HTR-8/SVneo (cell line): Measurements from ENCODE around the gene PARP3.
A peak's percentile ranks its signal among the peaks of the same experiment; 100 is the strongest.

Experiments
- DNase-seq: peaks from one replicate; pipeline ENCODE4 v3.0.0; 2011; ENCODE audit warnings: low spot score, mixed read lengths; ENCODE audit not compliant: insufficient read length
- FAIRE-seq: peaks from 2 replicates; lab custom pipeline; 2011; peaks lifted over from hg19 to GRCh38; lab: Jason Lieb, UNC

PARP3 gene

DNA sequence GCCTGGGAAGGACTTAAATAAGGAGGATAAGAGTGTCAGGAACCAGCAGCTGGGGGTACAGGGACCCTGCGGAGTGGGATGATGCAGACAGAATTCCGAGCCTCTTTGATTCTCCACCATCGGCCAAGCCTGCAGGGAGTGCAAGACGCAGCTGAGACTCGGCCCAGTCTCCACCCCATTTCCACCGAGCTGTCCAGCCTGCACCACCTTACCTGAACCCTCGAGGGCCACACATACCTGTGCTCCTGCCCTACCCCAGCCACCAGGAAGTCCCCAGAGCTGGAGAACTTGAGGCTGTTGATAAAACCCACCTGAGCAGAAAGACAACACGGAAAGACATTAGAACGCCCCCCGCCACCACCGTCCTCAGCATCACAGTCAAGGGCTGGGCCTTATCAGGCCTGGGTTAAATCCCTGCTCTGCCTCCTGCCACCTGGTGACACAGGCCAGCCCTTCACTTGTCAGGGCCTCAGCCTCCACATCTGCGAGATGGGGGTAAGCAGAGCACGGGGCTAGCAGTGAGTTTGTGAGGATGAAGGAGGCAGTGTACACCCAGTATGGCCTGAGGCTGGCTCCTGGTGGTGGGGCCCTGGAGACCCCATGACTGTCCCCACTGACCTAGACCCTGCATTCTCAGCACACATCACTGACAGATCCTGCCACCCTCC is 8.6 kb upstream of the PARP3 start:
- FAIRE-seq (no peak), DNase-seq (no peak)

- DNase-seq (no peak), FAIRE-seq (no peak)
Observed at GRCh38 chr3:51934139-51934850, 7.9 kb upstream of the PARP3 start.

GRCh38 chr3:51934991-51935885 is 6.9 kb upstream of the PARP3 start:
- DNase-seq (no peak), FAIRE-seq (no peak)

DNA sequence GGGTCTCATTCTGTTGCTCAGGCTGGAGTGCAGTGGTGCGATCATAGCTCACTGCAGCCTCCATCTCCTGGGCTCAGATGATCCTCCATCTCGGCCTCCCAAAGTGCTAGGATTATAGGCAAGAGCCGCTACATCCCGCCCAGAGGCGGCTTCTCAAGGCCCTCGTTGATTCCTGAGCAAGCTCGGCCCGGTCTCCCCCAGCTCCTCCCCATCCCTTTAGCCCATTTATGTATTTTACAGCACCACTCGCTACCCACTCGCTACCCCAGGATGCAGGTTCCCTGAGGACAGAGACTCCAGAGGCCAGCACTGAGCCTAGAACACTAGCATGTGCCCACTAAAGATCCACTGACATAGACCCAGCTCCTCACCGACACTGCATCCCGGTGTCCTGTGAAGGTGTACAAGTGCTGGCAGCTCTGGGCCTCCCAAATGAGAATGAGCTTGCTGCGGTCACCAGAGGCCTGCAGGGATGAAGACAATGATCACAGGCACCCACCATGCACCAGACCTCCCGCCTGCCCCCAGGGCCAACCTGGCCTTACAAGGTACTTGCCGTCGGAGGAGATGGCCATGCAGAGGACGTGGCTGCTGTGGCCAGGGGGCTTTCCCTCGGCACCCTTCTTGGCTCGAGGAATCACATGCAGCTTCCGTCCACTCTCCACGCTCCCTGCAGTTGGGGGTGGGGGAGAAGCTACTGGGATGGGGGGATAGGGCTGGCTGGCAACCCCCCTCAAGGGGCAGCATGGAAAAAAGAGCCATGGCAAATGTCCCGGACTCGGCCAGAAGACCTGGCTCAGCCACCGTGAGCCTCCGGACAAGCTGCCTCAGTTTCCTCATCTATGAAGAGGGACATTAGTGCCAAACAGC is 6.0 kb upstream of the PARP3 start:
- FAIRE-seq (no peak), DNase-seq (no peak)

GRCh38 chr3:51937014-51937413 is 5.1 kb upstream of the PARP3 start:
- FAIRE-seq (no peak), DNase-seq (no peak)

DNA sequence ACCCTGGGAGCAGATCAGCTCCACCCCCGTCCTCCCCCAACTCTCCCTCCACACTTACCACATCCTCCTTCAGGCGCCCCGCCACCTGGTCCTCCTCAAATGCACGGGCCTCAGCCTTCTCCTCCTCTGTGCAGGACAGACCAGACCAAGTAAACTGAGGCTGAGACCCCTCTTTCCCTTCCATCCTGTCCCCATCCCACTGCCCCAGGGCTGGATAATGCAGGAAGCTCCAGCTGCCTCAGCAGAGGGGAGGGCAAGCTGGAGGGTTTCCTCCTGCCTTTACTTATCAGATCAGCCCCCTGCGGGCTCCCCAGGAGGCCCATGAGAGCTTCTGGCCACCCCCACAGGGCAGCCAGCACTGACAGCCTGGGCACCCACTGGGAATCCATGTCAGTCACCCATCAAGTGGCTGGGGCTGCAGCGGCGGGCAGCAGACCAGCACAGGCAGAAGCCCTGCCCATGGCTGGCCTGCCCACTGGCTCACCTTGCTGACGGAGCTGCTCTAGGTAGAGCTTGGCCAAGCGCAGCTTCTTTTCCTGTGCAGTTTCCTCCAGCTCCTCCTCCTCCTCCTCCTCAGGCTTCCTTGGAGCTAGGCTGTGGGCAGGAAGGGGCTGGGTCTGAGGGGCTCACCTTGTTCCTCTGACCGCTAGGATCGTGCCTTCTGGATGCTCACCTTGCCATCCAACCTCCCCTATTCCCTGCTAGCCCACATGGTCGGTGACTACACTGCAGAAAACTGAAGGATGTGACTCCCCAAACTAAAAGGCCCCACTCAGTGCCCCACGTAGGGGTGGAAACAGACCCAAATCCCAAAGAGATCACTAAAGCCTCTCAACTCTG is 4.3 kb upstream of the PARP3 start:
- DNase-seq (no peak), FAIRE-seq (no peak)

DNA sequence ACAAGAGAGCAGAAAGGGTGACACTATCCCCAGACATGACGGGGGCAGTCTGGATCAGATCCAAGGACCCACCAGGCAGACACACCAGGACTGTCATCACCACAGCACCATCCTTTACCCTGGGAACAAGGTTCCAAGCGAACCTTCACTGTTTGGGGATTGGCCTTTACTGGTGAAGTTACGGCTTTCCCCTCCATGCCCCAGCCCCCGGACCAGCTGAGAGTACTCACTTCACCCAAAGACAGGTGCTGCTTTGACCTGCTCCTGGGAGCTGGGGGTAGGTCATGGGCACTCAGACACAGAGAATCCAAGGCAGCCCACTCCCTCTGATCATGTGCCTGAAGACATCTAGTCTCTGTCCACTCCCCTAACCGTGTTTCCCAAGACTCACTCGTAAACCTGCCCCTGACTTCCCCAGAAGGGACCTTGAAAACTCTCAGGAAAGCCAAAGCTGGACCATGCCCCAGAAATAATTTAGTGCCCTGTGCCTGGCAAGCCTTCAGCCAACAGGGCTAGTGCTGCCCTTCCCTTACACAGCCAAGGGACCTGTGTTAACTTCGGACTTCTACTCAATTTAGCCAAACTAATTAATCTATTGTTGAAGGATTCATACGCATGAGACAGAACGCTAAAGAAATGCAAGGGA is 3.3 kb upstream of the PARP3 start:
- DNase-seq (no peak), FAIRE-seq (no peak)

- FAIRE-seq: no peak
- DNase-seq: no peak
Observed at GRCh38 chr3:51940648-51941462, 1.3 kb upstream of the PARP3 start.

DNA sequence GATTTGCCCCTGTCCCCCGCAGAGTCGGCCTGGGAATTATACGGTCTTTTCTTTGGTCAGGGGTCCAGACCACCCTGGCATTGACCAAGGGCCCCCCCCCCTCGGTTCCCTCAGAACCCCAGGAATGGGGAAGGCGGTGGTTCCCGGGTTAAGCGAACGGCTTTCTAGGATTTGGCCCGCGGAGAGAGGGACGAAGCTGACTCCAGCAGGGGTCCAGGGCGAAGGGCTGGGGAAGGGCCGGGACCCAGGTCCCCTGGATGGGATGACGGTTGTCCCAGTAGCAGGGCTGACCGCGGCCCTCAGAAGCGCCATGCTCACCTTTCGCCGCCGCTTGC is 733 bp upstream of the PARP3 start:
- peak; percentile 24 for DNase-seq
- no peak for FAIRE-seq

DNA sequence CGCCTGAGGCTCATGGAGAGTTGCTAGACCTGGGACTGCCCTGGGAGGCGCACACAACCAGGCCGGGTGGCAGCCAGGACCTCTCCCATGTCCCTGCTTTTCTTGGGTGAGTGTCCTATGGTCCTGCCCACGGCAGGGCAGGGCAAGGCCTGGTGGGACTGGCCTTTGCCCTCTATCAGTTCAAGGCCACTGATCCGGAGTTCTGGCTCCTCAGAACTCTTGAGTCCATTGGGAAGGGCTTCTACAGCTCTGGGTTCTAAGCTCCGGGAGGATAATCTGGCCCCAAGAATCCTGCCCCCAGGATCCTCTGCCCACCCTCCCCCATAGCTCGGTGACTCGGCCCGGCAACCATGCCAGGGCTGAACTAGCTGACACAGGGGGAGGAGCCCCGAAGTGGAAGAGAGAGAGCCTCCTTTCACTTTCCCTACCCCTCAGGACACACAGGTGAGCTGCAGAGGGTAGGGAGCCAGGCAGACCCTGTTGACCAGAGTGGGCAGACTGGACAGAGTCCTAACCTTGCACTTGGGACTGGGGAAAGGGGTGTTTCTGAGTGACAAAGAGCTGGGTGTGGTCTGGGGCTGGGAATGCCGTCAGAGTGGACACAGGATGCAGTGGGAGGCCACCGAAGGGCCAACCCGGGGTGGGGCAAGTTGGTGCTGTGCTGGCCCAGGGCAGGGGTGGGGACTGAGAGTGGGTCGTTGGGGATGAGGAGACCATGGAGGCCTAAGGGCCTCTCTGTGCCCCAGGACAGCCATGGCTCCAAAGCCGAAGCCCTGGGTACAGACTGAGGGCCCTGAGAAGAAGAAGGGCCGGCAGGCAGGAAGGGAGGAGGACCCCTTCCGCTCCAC is 664 bp downstream of the PARP3 start:
- DNase-seq: peak; percentile 88
- FAIRE-seq: no peak

GRCh38 chr3:51943451-51944391 is 1.6 kb downstream of the PARP3 start:
- DNase-seq: no peak
- FAIRE-seq: no peak

DNA sequence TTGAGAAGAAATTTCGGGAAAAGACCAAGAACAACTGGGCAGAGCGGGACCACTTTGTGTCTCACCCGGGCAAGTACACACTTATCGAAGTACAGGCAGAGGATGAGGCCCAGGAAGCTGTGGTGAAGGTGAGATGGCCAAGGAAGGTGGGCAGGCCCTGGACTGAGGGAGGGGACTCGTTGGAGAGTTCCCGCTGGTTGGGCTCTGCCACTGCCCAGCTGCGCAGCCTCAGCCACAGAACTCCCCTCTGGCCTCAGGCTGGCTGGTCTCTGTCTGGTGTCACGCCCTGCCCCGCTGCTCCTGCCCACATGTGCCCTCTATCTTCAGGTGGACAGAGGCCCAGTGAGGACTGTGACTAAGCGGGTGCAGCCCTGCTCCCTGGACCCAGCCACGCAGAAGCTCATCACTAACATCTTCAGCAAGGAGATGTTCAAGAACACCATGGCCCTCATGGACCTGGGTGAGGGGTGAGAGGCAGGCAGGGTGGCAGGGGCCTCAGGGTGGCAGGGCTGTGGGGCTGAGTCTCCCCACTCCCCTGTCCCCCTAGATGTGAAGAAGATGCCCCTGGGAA is 2.4 kb downstream of the PARP3 start:
- no peak for FAIRE-seq

DNA sequence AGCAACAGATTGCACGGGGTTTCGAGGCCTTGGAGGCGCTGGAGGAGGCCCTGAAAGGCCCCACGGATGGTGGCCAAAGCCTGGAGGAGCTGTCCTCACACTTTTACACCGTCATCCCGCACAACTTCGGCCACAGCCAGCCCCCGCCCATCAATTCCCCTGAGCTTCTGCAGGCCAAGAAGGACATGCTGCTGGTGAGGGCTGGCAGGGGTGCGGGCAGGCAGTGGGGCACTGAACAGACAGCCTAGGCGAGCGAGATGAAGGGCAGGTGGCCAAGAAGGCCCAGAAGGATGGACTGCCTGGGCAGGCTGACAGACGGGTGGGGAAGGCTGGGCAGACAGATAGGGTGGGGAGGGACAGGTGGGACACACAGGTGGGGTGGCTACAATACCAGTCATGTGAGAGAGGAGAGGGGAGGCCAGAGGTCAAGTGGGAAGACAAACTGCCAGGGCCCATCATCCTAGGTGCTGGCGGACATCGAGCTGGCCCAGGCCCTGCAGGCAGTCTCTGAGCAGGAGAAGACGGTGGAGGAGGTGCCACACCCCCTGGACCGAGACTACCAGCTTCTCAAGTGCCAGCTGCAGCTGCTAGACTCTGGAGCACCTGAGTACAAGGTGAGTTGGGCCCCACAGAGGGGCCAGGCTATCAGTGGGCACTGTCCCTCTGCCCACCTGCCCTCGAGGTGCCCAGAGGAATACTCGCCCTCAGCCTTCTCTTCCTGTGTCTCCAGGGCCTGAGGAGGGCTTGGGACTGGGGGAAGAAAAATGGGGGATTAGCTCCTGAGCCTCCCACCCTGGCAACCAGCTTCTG is 3.1 kb downstream of the PARP3 start:
- FAIRE-seq (no peak), DNase-seq (no peak)

More for the DNA sequence above, 2.4 kb downstream of the PARP3 start:
- DNase-seq: no peak

DNA sequence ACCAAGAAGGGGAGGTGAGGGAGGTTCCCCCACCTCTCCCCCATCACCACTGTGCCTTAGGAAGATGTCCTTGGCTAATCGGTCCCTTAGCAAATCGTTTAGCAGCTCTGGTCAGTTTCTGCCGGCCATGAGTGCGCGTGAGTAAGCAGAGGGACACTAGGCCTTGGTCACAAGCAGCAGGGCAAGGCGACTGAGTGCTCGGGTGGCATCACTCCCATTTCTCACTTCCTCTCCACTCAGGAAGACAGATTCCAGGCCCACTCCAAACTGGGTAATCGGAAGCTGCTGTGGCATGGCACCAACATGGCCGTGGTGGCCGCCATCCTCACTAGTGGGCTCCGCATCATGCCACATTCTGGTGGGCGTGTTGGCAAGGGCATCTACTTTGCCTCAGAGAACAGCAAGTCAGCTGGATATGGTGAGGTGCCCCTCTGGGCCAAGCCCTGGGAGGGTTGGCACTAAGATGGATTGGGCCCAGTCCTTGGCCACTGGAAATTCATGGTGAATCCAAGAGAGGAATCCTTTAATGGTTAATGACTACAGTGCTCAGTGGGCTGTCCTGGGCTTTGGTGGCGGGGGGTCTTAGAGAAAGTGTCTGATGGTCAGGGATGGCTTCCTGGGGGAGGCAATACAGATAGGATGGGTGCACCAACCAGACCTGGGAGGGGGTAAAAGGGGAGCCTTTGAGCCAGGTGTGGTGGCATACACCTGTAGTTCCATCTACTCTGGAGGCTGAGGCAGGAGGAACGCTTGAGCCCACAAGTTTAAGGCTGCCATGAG is 4.0 kb downstream of the PARP3 start:
- no peak for FAIRE-seq
- DNase-seq: no peak
